Fibroblast of pulmonary artery (primary cell): ENCODE measurements around the gene PHACTR1.

Experiments used
- DNase-seq: peaks from one replicate; pipeline ENCODE4 v3.0.0-alpha.2; 2010; ENCODE audit warnings: low read depth
- H3K4me3 ChIP-seq: replicated peaks from 2 replicates; pipeline ENCODE4 v1.5.1; 2011; ENCODE audit warnings: low read depth, mild to moderate bottlenecking, control low read depth, low read length, moderate library complexity
- CTCF ChIP-seq: IDR thresholded peaks from 2 replicates; pipeline ENCODE4 v1.5.1; 2011; ENCODE audit warnings: mild to moderate bottlenecking, control low read depth, low read length, inconsistent platforms; ENCODE audit errors: missing control alignments

Gene PHACTR1

GRCh38 chr6:13063300-13063918, 346.8 kb downstream of the PHACTR1 start:
- TF ChIP-seq CTCF = no peak
- H3K4me3 ChIP-seq = no peak overlapping the region
- no peak for DNase-seq

GRCh38 chr6:13065581-13065980, 349.0 kb downstream of the PHACTR1 start:
- no peak overlapping the region for H3K4me3 ChIP-seq
- no peak for TF ChIP-seq CTCF
- no peak for DNase-seq

- no peak for TF ChIP-seq CTCF
- no peak for DNase-seq
- H3K4me3 ChIP-seq = no peak overlapping the region
These were observed 349.5 kb downstream of the PHACTR1 start for GRCh38 chr6:13066050-13066449.

GRCh38 chr6:13066820-13067219, 350.3 kb downstream of the PHACTR1 start:
- TF ChIP-seq CTCF = no peak
- no peak for DNase-seq
- H3K4me3 ChIP-seq = no peak overlapping the region

GRCh38 chr6:13068586-13069210, 352.1 kb downstream of the PHACTR1 start:
- TF ChIP-seq CTCF = no peak
- DNase-seq = no peak
- no peak overlapping the region for H3K4me3 ChIP-seq

- DNase-seq = no peak
- no peak overlapping the region for H3K4me3 ChIP-seq
- TF ChIP-seq CTCF = no peak
These were observed 355.2 kb downstream of the PHACTR1 start for GRCh38 chr6:13071550-13072345.
